SK-N-MC (cell line): ENCODE measurements around the gene MYCBPAP.

Source experiments
- DNase-seq: peaks from one replicate; pipeline ENCODE4 v3.0.0-alpha.2; 2011; ENCODE audit warnings: low read depth, low spot score
- H3K27ac ChIP-seq: fragments of 200-600 bp; sonication (generic); 2 replicates; pipeline ENCODE4 v1.5.1; 2016; ENCODE audit warnings: mixed run types
- H3K36me3 ChIP-seq: fragments of 200-600 bp; sonication (generic); 2 replicates; pipeline ENCODE4 v1.6.1; 2017; ENCODE audit warnings: antibody characterized with exemption, low read length, mixed read lengths; ENCODE audit not compliant: insufficient read depth
- H3K4me3 ChIP-seq: fragments of 200-600 bp; sonication (generic); 2 replicates; pipeline ENCODE4 v1.5.1; 2016
- H3K9ac ChIP-seq: fragments of 200-600 bp; sonication (generic); 2 replicates; pipeline ENCODE4 v1.8.0; 2017; ENCODE audit warnings: mixed run types, mixed read lengths; ENCODE audit not compliant: insufficient read length
- H3K9me3 ChIP-seq: fragments of 200-600 bp; sonication (generic); 2 replicates; pipeline ENCODE4 v1.6.1; 2017; ENCODE audit warnings: low read depth, mild to moderate bottlenecking, antibody characterized with exemption, low read length, moderate library complexity, mixed read lengths
- EZH2 ChIP-seq: fragments of 200-600 bp; sonication (generic); IDR thresholded peaks from one replicate; pipeline ENCODE4 v1.6.1; 2017; ENCODE audit warnings: antibody characterized with exemption
- FOXP2 ChIP-seq: optimal IDR thresholded peaks from 2 replicates; pipeline ENCODE3; 2011; ENCODE audit warnings: mild to moderate bottlenecking, moderate library complexity; ENCODE audit not compliant: insufficient read depth; ENCODE audit errors: extremely low read length, control extremely low read depth
- POLR2AphosphoS5 ChIP-seq: IDR thresholded peaks from 2 replicates; pipeline ENCODE4 v1.6.1; 2012; ENCODE audit warnings: mild to moderate bottlenecking, low read depth, low read length, borderline replicate concordance

Gene MYCBPAP

GRCh38 chr17:50541716-50542688 is 33.8 kb downstream of the MYCBPAP start:
- Histone ChIP-seq H3K27ac (peak overlapping the region; percentile 57; the same call in 1 of the 2 replicates), H3K36me3 (no peaks in the 10 kb centered on the region), H3K9ac (peak overlapping the region; percentile 69), H3K9me3 (no peaks in the 10 kb centered on the region), H3K4me3 (peak overlapping the region; percentile 91)
- no peak for TF ChIP-seq EZH2
- TF ChIP-seq POLR2AphosphoS5 = peak; percentile 67; the same call in 1 of the 2 replicates
- peak; percentile 61 for TF ChIP-seq FOXP2
- no peak for DNase-seq

GRCh38 chr17:50542795-50543774 is 34.8 kb downstream of the MYCBPAP start:
- Histone ChIP-seq H3K36me3 (no peaks in the 10 kb centered on the region), H3K9ac (peak overlapping the region; percentile 69), H3K9me3 (no peaks in the 10 kb centered on the region), H3K4me3 (peak overlapping the region; percentile 91), H3K27ac (peak overlapping the region; percentile 72; the same call in 1 of the 2 replicates)
- TF ChIP-seq POLR2AphosphoS5 = no peak
- TF ChIP-seq EZH2 = no peak
- no peak for TF ChIP-seq FOXP2
- DNase-seq = no peak

GRCh38 chr17:50544516-50544915 is 36.3 kb downstream of the MYCBPAP start:
- H3K4me3 ChIP-seq = no peak overlapping the region
- H3K27ac ChIP-seq = no peak overlapping the region
- H3K9ac ChIP-seq = no peak overlapping the region
- no peak for DNase-seq
- TF ChIP-seq FOXP2 (no peak), EZH2 (no peak), POLR2AphosphoS5 (no peak)
- H3K9me3 ChIP-seq = no peaks in the 10 kb centered on the region
- H3K36me3 ChIP-seq = no peaks in the 10 kb centered on the region

- Histone ChIP-seq H3K4me3 (no peak overlapping the region), H3K36me3 (no peaks in the 10 kb centered on the region), H3K9me3 (no peaks in the 10 kb centered on the region), H3K27ac (no peak overlapping the region), H3K9ac (no peak overlapping the region)
- TF ChIP-seq EZH2 (no peak), POLR2AphosphoS5 (no peak), FOXP2 (no peak)
- DNase-seq = no peak
These were observed 37.1 kb downstream of the MYCBPAP start for GRCh38 chr17:50545311-50545710.

GRCh38 chr17:50546701-50547034 is 38.4 kb downstream of the MYCBPAP start:
- DNase-seq = no peak
- H3K9me3 ChIP-seq = no peaks in the 10 kb centered on the region
- H3K27ac ChIP-seq = no peak overlapping the region
- H3K9ac ChIP-seq = no peak overlapping the region
- H3K36me3 ChIP-seq = no peaks in the 10 kb centered on the region
- peak overlapping the region; percentile 79; the same call in 1 of the 2 replicates for H3K4me3 ChIP-seq
- TF ChIP-seq FOXP2 (no peak), EZH2 (no peak), POLR2AphosphoS5 (no peak)

GRCh38 chr17:50547035-50547735 is 38.9 kb downstream of the MYCBPAP start, which contains the start of gene SPATA20:
SPATA20 (plus strand) TSS chr17:50547174; CDS start chr17:50547209, 35 bp downstream.
- H3K36me3 ChIP-seq = no peaks in the 10 kb centered on the region
- TF ChIP-seq FOXP2 (no peak), EZH2 (no peak), POLR2AphosphoS5 (no peak)
- no peaks in the 10 kb centered on the region for H3K9me3 ChIP-seq
- H3K4me3 ChIP-seq = peak within 1 kb of the TSS; percentile 79
- DNase-seq = no peak
- no peak within 1 kb of the TSS for H3K27ac ChIP-seq
- H3K9ac ChIP-seq = peak within 1 kb of the TSS; percentile 61

GRCh38 chr17:50547736-50548083 is 39.5 kb downstream of the MYCBPAP start:
- no peak overlapping the region for H3K27ac ChIP-seq

More at GRCh38 chr17:50547736-50548083, 39.5 kb downstream of the MYCBPAP start:
- no peaks in the 10 kb centered on the region for H3K36me3 ChIP-seq
- no peaks in the 10 kb centered on the region for H3K9me3 ChIP-seq
- H3K9ac ChIP-seq = no peak overlapping the region
- H3K4me3 ChIP-seq = no peak overlapping the region; the same call in 1 of the 2 replicates
- no peak for DNase-seq
- TF ChIP-seq EZH2 (no peak), FOXP2 (no peak), POLR2AphosphoS5 (no peak)
